ENCODE results near the gene LTBP1. TPM values are rescaled to one million over a fixed set of nuclear protein-coding genes. Genes with fewer than 3 reads are reported as not detected.

The LTBP1 gene
- total RNA-seq, 1 donor from 2014 or later, result 43.9 TPM

GRCh38 chr2:33256162-33256755, 309.5 kb downstream of the LTBP1 start:
- no peak for DNase-seq (ENCODE audit: low read depth)
- TF ChIP-seq CTCF (conservative IDR thresholded peaks at IDR 0.05; ENCODE audit: low read depth, low read length), result no peak
- no peak overlapping the region for H3K4me3 ChIP-seq (ENCODE audit: low read depth, low read length)

DNA sequence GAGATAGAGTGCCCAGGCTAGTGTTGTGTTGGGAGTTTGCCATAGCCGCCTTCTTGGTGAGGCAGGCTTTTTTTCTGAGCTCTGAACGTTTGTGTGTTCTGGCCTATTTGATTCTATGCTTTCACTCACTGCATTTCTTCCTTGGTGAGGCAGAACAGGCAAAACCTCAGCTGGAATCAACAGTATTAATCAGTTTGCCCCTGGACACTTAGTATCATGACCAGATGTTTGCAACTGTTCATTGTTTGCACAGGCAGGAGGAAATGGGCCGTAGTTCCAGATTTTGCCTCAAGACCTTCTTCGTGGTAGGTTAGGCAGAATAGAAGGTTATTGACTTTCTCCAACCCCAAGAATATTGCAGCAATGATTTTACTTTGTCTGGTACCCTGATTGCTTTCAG, 311.6 kb downstream of the LTBP1 start:
- no peak for DNase-seq (ENCODE audit: low read depth)
- TF ChIP-seq CTCF (conservative IDR thresholded peaks at IDR 0.05; ENCODE audit: low read depth, low read length), result no peak
- no peak overlapping the region for H3K4me3 ChIP-seq (ENCODE audit: low read depth, low read length)

- no peak for DNase-seq (ENCODE audit: low read depth)
- TF ChIP-seq CTCF (conservative IDR thresholded peaks at IDR 0.05; ENCODE audit: low read depth, low read length), result no peak
- H3K4me3 ChIP-seq (ENCODE audit: low read depth, low read length), result no peak overlapping the region
Observed at GRCh38 chr2:33262097-33262496, 315.3 kb downstream of the LTBP1 start.

GRCh38 chr2:33264766-33265165, 318.0 kb downstream of the LTBP1 start:
- TF ChIP-seq CTCF (conservative IDR thresholded peaks at IDR 0.05; ENCODE audit: low read depth, low read length), result no peak
- no peak overlapping the region for H3K4me3 ChIP-seq (ENCODE audit: low read depth, low read length)
- DNase-seq (ENCODE audit: low read depth), result no peak

DNA sequence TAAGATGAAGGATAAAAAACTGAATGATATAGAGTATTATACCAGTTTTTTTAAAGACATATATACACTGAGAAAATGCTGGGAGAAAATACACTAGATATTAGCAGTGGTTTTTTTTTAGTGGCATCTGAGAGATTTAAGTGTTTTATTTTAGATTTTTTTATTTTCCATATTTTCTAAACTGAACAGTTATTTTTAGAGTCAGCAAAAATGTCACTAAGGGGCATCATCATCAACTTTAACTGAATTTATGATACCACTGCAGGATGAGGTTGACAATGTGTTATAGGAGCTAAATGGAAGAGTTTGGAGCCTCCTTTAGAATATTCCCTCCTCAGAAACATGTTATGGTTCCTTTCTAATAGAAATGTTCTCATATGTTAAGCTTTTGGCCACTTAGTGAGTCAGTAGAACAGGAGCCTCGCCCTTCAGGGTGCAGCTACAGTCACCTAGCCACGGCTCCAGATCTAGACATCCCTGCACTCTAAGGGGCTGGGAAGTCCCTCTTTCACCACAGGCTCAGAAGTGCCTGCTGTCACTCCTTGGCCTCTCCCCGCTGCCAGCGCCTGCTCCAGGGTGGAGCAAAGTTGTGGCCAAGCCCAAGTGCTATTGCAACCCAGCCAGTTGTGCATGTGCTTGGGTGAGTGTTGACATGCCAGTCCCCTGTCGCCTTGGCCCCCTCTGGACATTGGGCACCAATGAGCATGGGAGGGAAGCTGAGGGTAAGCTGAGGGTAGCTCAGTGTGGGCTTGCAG, 319.0 kb downstream of the LTBP1 start:
- DNase-seq (ENCODE audit: low read depth), result no peak
- TF ChIP-seq CTCF (conservative IDR thresholded peaks at IDR 0.05; ENCODE audit: low read depth, low read length), result no peak
- H3K4me3 ChIP-seq (ENCODE audit: low read depth, low read length), result no peak overlapping the region

DNA sequence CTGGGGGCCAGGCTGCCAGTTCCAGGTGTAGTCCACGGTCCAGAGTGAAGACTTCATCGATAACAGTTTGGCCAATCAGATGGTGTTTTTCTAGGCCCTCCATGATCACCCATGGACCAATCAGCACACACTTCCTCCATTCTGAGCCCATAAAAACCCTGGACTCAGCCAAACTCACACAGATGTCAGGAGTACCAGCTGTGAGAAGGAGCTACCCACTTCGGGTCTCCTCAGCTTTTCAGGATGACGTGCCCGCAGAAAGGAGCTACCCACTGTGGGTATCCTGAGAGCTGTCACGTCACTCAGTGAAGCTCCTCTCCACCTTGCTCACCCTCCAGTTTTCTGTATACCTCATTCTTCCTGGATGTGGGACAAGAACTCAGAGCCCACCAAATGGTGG, 319.7 kb downstream of the LTBP1 start:
- no peak for TF ChIP-seq CTCF (conservative IDR thresholded peaks at IDR 0.05; ENCODE audit: low read depth, low read length)
- DNase-seq (ENCODE audit: low read depth), result no peak
- H3K4me3 ChIP-seq (ENCODE audit: low read depth, low read length), result no peak overlapping the region

DNA sequence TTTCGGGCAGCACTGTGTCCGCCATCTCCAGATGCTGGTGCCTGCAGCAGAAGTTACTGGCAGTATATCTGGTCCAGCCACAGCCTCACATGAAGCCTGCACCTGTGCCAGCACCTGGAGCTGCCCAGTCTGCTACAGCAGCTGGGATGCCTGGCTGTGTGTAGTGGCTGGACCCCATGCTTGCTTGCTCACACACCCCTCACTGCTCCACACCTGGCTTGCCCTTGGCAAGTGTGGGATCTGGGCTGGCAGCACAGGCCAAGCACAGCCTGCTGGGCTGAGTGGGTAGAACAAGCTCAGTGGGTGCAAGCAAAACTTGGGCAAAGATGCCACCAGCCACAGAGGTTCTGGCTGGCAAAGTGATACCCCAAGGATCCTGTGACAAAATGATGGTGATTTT, 320.3 kb downstream of the LTBP1 start:
- H3K4me3 ChIP-seq (ENCODE audit: low read depth, low read length), result no peak overlapping the region
- no peak for TF ChIP-seq CTCF (conservative IDR thresholded peaks at IDR 0.05; ENCODE audit: low read depth, low read length)
- no peak for DNase-seq (ENCODE audit: low read depth)
